ENCODE measurements around the gene CYP26A1. TPM values are rescaled to one million over a fixed set of nuclear protein-coding genes. Genes with fewer than 3 reads are reported as not detected.

The CYP26A1 gene
- total and polyA plus RNA-seq, 4 donors: 0.08 to 1.4 (median 0.29) TPM; not detected in 1

GRCh38 chr10:93113042-93113441, 39.3 kb downstream of the CYP26A1 start:
- TF ChIP-seq TAF1 (conservative IDR thresholded peaks at IDR 0.05) (no peak), GABPA (IDR thresholded peaks at IDR 0.05 in 1 of 2, conservative IDR thresholded peaks at IDR 0.05 in 1 of 2) (no peak), SP1 (IDR thresholded peaks at IDR 0.05) (peak; percentile 16), NR2F2 (IDR thresholded peaks at IDR 0.05) (no peak), HNF4G (IDR thresholded peaks at IDR 0.05) (no peak), RXRA (IDR thresholded peaks at IDR 0.05) (peak; percentile 18 to 63), JUND (IDR thresholded peaks at IDR 0.05) (no peak), HNF4A (conservative IDR thresholded peaks at IDR 0.05) (peak; percentile 63 to 70), FOXA2 (IDR thresholded peaks at IDR 0.05) (peak; percentile 15), RAD21 (IDR thresholded peaks at IDR 0.05) (peak in 1 of 2 donors; percentile 46)
- TF ChIP-seq, protein P1, sequence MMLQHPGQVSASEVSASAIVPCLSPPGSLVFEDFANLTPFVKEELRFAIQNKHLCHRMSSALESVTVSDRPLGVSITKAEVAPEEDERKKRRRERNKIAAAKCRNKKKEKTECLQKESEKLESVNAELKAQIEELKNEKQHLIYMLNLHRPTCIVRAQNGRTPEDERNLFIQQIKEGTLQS (IDR thresholded peaks at IDR 0.05): no peak
- no peaks in the 10 kb centered on the region for H3K27me3 ChIP-seq (ENCODE audit: control insufficient read depth in 4 of 4, insufficient read depth in 4 of 4, low read length in 3 of 4)

DNA sequence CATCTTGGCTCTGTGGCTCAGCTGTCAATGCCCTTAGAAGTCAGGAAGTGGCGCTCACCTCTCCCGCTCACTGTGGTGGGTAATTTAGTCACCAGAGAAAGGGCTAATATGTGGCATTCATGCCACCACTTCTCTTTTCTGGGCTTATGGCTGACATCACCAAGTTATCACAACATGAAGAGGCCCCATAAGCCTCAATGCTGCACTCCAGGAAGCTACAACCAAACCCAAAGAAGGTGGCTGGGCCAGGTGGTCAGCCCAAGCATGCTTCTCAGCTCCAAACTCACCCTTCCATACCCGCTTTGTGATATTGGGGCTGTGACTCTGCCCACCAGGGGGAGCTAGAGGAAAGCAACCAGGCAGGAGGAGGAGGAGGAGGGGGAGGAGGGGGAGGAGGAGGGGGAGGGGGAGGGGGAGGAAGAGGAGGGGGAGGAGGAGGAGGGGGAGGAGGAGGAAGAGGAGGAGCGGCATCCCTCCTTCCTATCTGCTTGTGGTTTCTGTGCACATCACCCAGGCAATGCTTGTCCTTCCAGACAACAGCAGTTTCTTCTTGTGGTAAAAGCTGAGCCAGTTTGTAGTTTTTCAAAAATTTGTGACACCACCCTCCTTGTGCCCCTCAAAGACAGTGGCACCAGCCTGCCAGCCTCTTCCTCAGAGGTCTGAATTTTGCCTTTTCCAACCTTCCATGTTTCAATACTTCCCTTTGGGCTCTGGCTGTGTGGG, 42.1 kb downstream of the CYP26A1 start:
- no peaks in the 10 kb centered on the region for H3K9me3 ChIP-seq (ENCODE audit: control insufficient read depth in 4 of 4, low read length in 3 of 4)
- H3K4me1 ChIP-seq (ENCODE audit: control insufficient read depth in 4 of 4, insufficient read depth in 4 of 4, low read length in 3 of 4): no peaks in the 10 kb centered on the region
- H3K9ac ChIP-seq (ENCODE audit: low read depth in 1 of 2, low read length in 2 of 2): no peak overlapping the region
- 61% methylated on average over 4 of the region's 4 CpGs for WGBS
- TF ChIP-seq FOXA2 (IDR thresholded peaks at IDR 0.05) (no peak), RAD21 (IDR thresholded peaks at IDR 0.05) (peak; percentile 70 to 82), HNF4G (IDR thresholded peaks at IDR 0.05) (no peak), YY1 (IDR thresholded peaks at IDR 0.05) (no peak), JUND (IDR thresholded peaks at IDR 0.05) (no peak), GABPA (IDR thresholded peaks at IDR 0.05 in 1 of 2, conservative IDR thresholded peaks at IDR 0.05 in 1 of 2) (no peak), HNF4A (conservative IDR thresholded peaks at IDR 0.05) (no peak)
- TF ChIP-seq, protein P1 (IDR thresholded peaks at IDR 0.05): no peak
- TF ChIP-seq, protein P2, sequence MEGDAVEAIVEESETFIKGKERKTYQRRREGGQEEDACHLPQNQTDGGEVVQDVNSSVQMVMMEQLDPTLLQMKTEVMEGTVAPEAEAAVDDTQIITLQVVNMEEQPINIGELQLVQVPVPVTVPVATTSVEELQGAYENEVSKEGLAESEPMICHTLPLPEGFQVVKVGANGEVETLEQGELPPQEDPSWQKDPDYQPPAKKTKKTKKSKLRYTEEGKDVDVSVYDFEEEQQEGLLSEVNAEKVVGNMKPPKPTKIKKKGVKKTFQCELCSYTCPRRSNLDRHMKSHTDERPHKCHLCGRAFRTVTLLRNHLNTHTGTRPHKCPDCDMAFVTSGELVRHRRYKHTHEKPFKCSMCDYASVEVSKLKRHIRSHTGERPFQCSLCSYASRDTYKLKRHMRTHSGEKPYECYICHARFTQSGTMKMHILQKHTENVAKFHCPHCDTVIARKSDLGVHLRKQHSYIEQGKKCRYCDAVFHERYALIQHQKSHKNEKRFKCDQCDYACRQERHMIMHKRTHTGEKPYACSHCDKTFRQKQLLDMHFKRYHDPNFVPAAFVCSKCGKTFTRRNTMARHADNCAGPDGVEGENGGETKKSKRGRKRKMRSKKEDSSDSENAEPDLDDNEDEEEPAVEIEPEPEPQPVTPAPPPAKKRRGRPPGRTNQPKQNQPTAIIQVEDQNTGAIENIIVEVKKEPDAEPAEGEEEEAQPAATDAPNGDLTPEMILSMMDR (IDR thresholded peaks at IDR 0.05; ENCODE audit: low read depth, low read length, missing input control): peak; percentile 68
- TF ChIP-seq, protein P3, sequence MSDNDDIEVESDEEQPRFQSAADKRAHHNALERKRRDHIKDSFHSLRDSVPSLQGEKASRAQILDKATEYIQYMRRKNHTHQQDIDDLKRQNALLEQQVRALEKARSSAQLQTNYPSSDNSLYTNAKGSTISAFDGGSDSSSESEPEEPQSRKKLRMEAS (IDR thresholded peaks at IDR 0.05): no peak
- TF ChIP-seq, protein P4, sequence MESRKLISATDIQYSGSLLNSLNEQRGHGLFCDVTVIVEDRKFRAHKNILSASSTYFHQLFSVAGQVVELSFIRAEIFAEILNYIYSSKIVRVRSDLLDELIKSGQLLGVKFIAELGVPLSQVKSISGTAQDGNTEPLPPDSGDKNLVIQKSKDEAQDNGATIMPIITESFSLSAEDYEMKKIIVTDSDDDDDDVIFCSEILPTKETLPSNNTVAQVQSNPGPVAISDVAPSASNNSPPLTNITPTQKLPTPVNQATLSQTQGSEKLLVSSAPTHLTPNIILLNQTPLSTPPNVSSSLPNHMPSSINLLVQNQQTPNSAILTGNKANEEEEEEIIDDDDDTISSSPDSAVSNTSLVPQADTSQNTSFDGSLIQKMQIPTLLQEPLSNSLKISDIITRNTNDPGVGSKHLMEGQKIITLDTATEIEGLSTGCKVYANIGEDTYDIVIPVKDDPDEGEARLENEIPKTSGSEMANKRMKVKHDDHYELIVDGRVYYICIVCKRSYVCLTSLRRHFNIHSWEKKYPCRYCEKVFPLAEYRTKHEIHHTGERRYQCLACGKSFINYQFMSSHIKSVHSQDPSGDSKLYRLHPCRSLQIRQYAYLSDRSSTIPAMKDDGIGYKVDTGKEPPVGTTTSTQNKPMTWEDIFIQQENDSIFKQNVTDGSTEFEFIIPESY (IDR thresholded peaks at IDR 0.05): no peak
- no peaks in the 10 kb centered on the region for H3K36me3 ChIP-seq (ENCODE audit: control insufficient read depth in 4 of 4, insufficient read depth in 3 of 4, low read depth in 1 of 4, low read length in 3 of 4)
- no peak overlapping the region for H3K4me3 ChIP-seq (ENCODE audit: low read depth in 1 of 3, low read length in 3 of 3)
- no peak overlapping the region for H3K27ac ChIP-seq (ENCODE audit: low read depth in 1 of 2, low read length in 2 of 2)
- no peaks in the 10 kb centered on the region for H3K27me3 ChIP-seq (ENCODE audit: control insufficient read depth in 4 of 4, insufficient read depth in 4 of 4, low read length in 3 of 4)
- DNase-seq (ENCODE audit: low spot score): peak; percentile 77

More at GRCh38 chr10:93113042-93113441, 39.3 kb downstream of the CYP26A1 start:
- H3K4me3 ChIP-seq (ENCODE audit: low read depth in 1 of 3, low read length in 3 of 3): no peak overlapping the region
- H3K9me3 ChIP-seq (ENCODE audit: control insufficient read depth in 4 of 4, low read length in 3 of 4): no peaks in the 10 kb centered on the region
- 29% methylated on average over 2 of the region's 2 CpGs for WGBS
- H3K36me3 ChIP-seq (ENCODE audit: control insufficient read depth in 4 of 4, insufficient read depth in 3 of 4, low read depth in 1 of 4, low read length in 3 of 4): no peaks in the 10 kb centered on the region
- H3K9ac ChIP-seq (ENCODE audit: low read depth in 1 of 2, low read length in 2 of 2): no peak overlapping the region
- H3K27ac ChIP-seq (ENCODE audit: low read depth in 1 of 2, low read length in 2 of 2): no peak overlapping the region
- no peaks in the 10 kb centered on the region for H3K4me1 ChIP-seq (ENCODE audit: control insufficient read depth in 4 of 4, insufficient read depth in 4 of 4, low read length in 3 of 4)
- DNase-seq (ENCODE audit: low spot score): no peak

Measured in liver (tissue), 9 donors.